HepG2 (cell line): ENCODE measurements around the gene LIN28A.

Experiments
- CBFB ChIP-seq: sonication (generic); formaldehyde crosslinking; IDR thresholded peaks from 2 replicates; pipeline ENCODE4 v1.4.0; 2020; ENCODE audit warnings: missing genetic modification reagents
- MYC ChIP-seq: sonication (generic); formaldehyde crosslinking; IDR thresholded peaks from 2 replicates; pipeline ENCODE4 v1.9.0; 2021; ENCODE audit warnings: missing genetic modification reagents, borderline replicate concordance
- SKI ChIP-seq: fragments of 450-650 bp; IDR thresholded peaks from one replicate; pipeline ENCODE4 v1.6.1; 2018; ENCODE audit warnings: mild to moderate bottlenecking; ENCODE audit not compliant: partially characterized antibody

- TF ChIP-seq CBFB (CRISPR knock-in tag) (no peak), MYC (CRISPR knock-in tag) (no peak), SKI (no peak)
These were observed 34.6 kb upstream of the LIN28A start for GRCh38 chr1:26376050-26376449.
